Measurements from ENCODE around the gene ANTXRL. TPM values are rescaled to one million over a fixed set of nuclear protein-coding genes. Genes with fewer than 3 reads are reported as not detected.

ANTXRL gene
- total and polyA plus RNA-seq, 4 donors, result 0.06 TPM; not detected in 3

DNA sequence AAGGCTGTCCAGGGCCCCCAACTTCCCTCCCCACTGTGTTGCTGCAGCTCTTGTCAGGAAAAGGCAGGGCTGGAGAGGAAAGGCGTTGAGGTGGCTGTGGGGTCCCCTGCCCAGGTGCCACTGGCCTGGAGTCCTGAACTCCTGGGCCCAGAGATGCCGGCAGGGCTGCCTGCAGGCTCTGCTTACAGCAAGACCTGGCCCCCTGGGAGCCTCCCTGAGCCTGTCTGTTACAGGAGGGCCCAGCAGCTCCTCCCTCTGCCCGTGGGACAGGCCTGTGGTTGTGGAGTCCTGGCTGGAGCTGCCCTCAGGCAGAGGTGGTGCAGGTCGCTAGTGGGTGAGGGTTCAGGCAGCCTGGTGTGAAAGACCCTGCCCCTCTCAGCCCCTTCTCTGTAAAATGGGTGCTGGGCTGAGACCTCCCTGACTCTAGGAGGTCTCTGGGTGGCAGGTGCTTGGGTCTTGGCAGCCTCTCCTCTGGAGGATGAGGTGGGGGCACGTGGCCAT is 9.9 kb downstream of the ANTXRL start:
- Histone ChIP-seq H3K36me3 (ENCODE audit: control insufficient read depth in 4 of 4, insufficient read depth in 3 of 4, low read depth in 1 of 4, low read length in 3 of 4) (no peaks in the 10 kb centered on the region), H3K4me1 (ENCODE audit: control insufficient read depth in 4 of 4, insufficient read depth in 4 of 4, low read length in 3 of 4) (no peaks in the 10 kb centered on the region), H3K4me3 (ENCODE audit: low read depth in 1 of 3, low read length in 3 of 3) (no peak overlapping the region), H3K27me3 (ENCODE audit: control insufficient read depth in 4 of 4, insufficient read depth in 4 of 4, low read length in 3 of 4) (no peaks in the 10 kb centered on the region), H3K9ac (ENCODE audit: low read depth in 1 of 2, low read length in 2 of 2) (no peak overlapping the region), H3K27ac (ENCODE audit: low read depth in 1 of 2, low read length in 2 of 2) (no peak overlapping the region), H3K9me3 (ENCODE audit: control insufficient read depth in 4 of 4, low read length in 3 of 4) (no peaks in the 10 kb centered on the region)
- no peak for DNase-seq (ENCODE audit: low spot score)
- TF ChIP-seq YY1 (IDR thresholded peaks at IDR 0.05) (no peak), CTCF (IDR thresholded peaks at IDR 0.05; ENCODE audit: low read depth, low read length, missing input control) (no peak), TAF1 (conservative IDR thresholded peaks at IDR 0.05) (no peak), REST (IDR thresholded peaks at IDR 0.05) (no peak), HNF4G (IDR thresholded peaks at IDR 0.05) (no peak), RAD21 (IDR thresholded peaks at IDR 0.05) (no peak), JUND (IDR thresholded peaks at IDR 0.05) (no peak), RXRA (IDR thresholded peaks at IDR 0.05) (no peak), NR2F2 (IDR thresholded peaks at IDR 0.05) (no peak), GABPA (IDR thresholded peaks at IDR 0.05 in 1 of 2, conservative IDR thresholded peaks at IDR 0.05 in 1 of 2) (no peak), HNF4A (conservative IDR thresholded peaks at IDR 0.05) (no peak), FOXA2 (IDR thresholded peaks at IDR 0.05) (no peak), MAX (IDR thresholded peaks at IDR 0.05) (no peak)
- WGBS, result 71% methylated on average over 5 of the region's 5 CpGs

- Histone ChIP-seq H3K9me3 (ENCODE audit: control insufficient read depth in 4 of 4, low read length in 3 of 4) (no peaks in the 10 kb centered on the region), H3K4me1 (ENCODE audit: control insufficient read depth in 4 of 4, insufficient read depth in 4 of 4, low read length in 3 of 4) (no peaks in the 10 kb centered on the region), H3K9ac (ENCODE audit: low read depth in 1 of 2, low read length in 2 of 2) (no peak overlapping the region), H3K36me3 (ENCODE audit: control insufficient read depth in 4 of 4, insufficient read depth in 3 of 4, low read depth in 1 of 4, low read length in 3 of 4) (no peaks in the 10 kb centered on the region), H3K27ac (ENCODE audit: low read depth in 1 of 2, low read length in 2 of 2) (no peak overlapping the region), H3K27me3 (ENCODE audit: control insufficient read depth in 4 of 4, insufficient read depth in 4 of 4, low read length in 3 of 4) (no peaks in the 10 kb centered on the region), H3K4me3 (ENCODE audit: low read depth in 1 of 3, low read length in 3 of 3) (no peak overlapping the region)
- no peak for DNase-seq (ENCODE audit: low spot score)
- 80% methylated on average over 16 of the region's 16 CpGs for whole genome bisulfite sequencing
- TF ChIP-seq RXRA (IDR thresholded peaks at IDR 0.05) (no peak), RAD21 (IDR thresholded peaks at IDR 0.05) (no peak), MAX (IDR thresholded peaks at IDR 0.05) (no peak), HNF4G (IDR thresholded peaks at IDR 0.05) (no peak), FOXA2 (IDR thresholded peaks at IDR 0.05) (no peak), EGR1 (IDR thresholded peaks at IDR 0.05; ENCODE audit: low read depth in 2 of 2) (no peak), NR2F2 (IDR thresholded peaks at IDR 0.05) (no peak), YY1 (IDR thresholded peaks at IDR 0.05) (no peak), SP1 (IDR thresholded peaks at IDR 0.05) (no peak), TAF1 (conservative IDR thresholded peaks at IDR 0.05) (no peak), REST (IDR thresholded peaks at IDR 0.05) (no peak), ZBTB33 (IDR thresholded peaks at IDR 0.05) (no peak)
- TF ChIP-seq, protein P1, sequence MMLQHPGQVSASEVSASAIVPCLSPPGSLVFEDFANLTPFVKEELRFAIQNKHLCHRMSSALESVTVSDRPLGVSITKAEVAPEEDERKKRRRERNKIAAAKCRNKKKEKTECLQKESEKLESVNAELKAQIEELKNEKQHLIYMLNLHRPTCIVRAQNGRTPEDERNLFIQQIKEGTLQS (IDR thresholded peaks at IDR 0.05), result no peak
Measured at GRCh38 chr10:46297406-46298204, 10.8 kb downstream of the ANTXRL start.
